Motor neuron (in vitro differentiated cells): ENCODE measurements around the gene RIBC2. TPM values are rescaled to one million over a fixed set of nuclear protein-coding genes. Genes with fewer than 3 reads are reported as not detected.
"Not testable (repeated sequence)": the region's sequence is repeated elsewhere in the genome, so short reads cannot be mapped to it uniquely, and the experiment has no call there.

Experiments used
- ATAC-seq, 8 experiments: fragments of 200-7000 bp; cut with Tn5 transposase; replicated peaks in 6 of 8; 2 replicates each; pipeline ENCODE4 v1.8.0; 2021; ENCODE audit warnings: mild to moderate bottlenecking in 8 of 8, moderate library complexity in 8 of 8
- H3K27ac ChIP-seq, 2 donors: fragments of 250-450 bp; sonication (Bioruptor Pico); 2 replicates each; pipeline ENCODE4 v1.9.0; 2021; ENCODE audit warnings: antibody characterized with exemption in 2 of 2, mild to moderate bottlenecking in 2 of 2, moderate library complexity in 1 of 2
- H3K4me1 ChIP-seq, 2 donors: fragments of 250-450 bp; sonication (Bioruptor Pico); replicated peaks in 1 of 2; 2 replicates each; pipeline ENCODE4 v1.6.1; 2021; ENCODE audit warnings: antibody characterized with exemption in 2 of 2, mild to moderate bottlenecking in 2 of 2, moderate library complexity in 1 of 2
- H3K4me3 ChIP-seq, 5 donors: fragments of 250-450 bp; sonication (Bioruptor Pico); 2 replicates each; pipeline ENCODE4 v1.9.0; 2021; ENCODE audit warnings: antibody characterized with exemption in 5 of 5, mild to moderate bottlenecking in 5 of 5, moderate library complexity in 4 of 5
- WGBS, 10 experiments: fragments of 450-650 bp; shearing (Covaris generic); methylation state at CpG; one replicate each; pipeline ENCODE4 v1.0.0; 2022; 5-methylcytosine and 5-hydroxymethylcytosine counted together
- in situ Hi-C, 9 experiments: fragments of 400-800 bp; cut with MboI; loops; one replicate each; pipeline ENCODE4 v1.15.0; 2021; ENCODE audit warnings: low sequenced_read_pairs in 9 of 9, low pct_unique_long_range_greater_than_20kb in 2 of 9; ENCODE audit not compliant: unreplicated experiment in 9 of 9
- total RNA-seq, 8 experiments: library from RNA; unstranded; fragments of 300-600 nt; gene quantifications; 2 replicates each; pipeline versions ENCODE4 v1.2.3 to v1.2.4, GENCODE V29; 2022

Gene RIBC2
- total RNA-seq, 8 experiments from 2014 or later, result 0.43 to 2.9 (median 0.92) TPM; not detected in 1

DNA sequence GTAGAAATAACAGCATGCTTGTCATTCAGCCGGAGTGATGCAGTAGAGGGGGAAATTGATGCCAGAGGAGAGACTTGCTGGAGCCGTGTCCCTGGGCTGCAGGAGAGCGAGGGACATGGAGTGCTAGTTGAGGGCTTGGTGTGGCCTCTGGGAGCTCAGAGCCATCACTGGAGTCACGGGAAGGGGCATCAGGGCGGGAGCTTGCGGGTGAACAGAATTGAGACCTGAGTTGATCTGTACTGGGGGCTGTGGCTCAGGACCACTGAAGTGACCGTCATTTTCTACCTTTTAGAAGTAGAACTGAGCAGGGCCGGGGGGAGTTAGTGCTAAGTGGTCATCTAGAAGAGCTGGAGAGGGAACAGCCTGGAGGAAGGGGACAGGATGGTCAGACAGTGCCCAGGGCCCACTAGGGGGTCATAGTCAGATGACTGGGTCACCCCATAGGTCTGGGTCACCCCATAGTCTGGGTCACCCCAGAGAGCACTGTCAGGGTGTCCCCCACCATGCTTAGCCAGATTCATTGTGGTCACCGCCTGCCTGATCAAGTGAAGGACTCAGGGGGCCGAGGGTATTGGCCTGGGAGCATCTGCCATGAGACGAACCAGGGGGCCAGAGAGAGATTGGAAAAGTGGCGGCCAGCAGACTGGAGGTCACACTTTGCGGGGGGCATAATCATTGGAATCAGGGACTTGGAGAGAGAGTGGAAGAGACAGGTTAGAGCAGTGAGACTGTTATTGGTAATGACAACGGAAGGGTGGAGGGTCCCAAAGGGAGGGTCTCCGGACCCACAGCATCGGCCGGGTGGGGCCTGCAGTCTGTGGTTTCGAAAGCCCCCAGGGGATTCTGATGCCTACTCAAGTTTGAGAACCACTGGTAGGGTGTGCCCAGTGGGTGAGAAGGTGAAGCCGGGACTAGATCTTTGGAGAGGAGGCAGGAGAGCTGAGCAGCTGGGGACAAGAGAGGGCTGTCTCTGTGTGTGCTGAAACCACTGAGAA lies 15.2 kb downstream of the RIBC2 start:
- in situ Hi-C loops, result loop anchor here in 4 of 9 experiments (25.0 kb wide), 2 partner anchors 134 to 166 kb away; no protein-coding TSS in a partner anchor
- Histone ChIP-seq H3K4me3 (no peak overlapping the region), H3K4me1 (no peaks in the 10 kb centered on the region), H3K27ac (no peak overlapping the region)
- WGBS, 10 experiments, result 30 to 100% (median 86%) methylated on average over 1 to 11 of the region's 19 CpGs; no CpG with 5 or more reads in 1 of the 10 experiments
- no peak for ATAC-seq

DNA sequence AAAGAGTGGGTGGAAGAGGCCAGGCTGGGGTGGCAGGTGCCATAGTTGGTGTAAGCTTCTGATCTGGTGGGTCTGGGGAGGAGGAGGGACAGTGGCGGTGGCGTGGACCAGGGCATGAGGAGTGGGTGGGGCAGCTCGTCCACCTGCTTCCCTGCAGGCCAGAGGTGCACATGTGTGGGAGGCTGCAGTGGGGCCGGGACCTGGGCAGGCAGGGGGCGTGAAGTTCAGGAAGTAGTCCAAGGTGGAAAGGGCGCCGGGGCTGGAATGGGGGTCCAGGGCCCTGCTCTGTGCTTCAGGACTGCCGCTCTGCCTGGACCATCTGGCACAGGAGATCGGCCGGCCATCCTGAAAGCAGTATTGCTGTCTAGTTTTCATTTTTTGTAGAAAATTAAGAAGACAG lies 15.9 kb downstream of the RIBC2 start:
- Histone ChIP-seq H3K4me3 (no peak overlapping the region), H3K4me1 (no peaks in the 10 kb centered on the region), H3K27ac (no peak overlapping the region)
- ATAC-seq, result no peak
- in situ Hi-C loops, result loop anchor here in 4 of 9 experiments (25.0 kb wide), 2 partner anchors 133 to 167 kb away; no protein-coding TSS in a partner anchor
- WGBS, 10 experiments, result 27 to 83% (median 73%) methylated on average over 1 to 3 of the region's 10 CpGs; no CpG with 5 or more reads in 7 of the 10 experiments

DNA sequence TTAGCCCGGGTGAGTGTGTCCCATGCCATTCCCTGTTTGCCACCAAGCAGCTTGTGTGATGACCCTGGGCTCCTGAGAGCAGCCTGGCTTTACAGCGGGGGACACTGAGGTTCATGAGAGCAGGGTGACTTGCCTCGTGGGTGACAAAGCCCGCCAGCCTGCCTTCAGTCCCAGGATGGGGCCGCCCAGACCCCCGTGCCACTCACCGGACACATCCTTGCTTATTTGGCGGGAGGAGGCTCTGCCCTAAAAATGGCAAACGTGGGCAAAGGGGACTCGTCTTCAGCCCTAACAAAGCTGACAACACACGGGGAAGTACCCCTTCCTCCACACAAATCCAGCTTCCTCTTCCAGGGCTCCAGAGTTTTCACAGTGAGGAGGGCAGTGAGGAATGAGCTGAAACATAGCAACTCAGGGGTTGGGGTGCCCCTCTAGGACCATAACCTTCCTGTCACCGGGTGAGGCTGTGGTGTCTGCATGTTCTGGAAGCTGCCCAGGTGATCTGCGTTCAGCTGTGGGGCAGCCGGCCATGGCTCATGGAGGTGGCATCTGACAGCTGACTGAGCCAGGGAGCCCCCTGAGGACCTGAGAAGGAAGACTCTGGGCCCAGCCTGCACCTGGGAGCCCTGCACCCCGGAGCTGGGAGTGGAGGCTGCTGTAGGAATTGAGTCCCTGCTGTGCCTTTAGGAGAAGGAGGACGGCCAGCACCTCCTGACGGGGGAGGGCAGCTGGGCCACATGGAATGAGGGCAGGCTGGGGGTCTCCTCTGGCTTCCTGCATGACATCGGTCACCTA lies 16.7 kb downstream of the RIBC2 start:
- 67 to 83% (median 80%) methylated on average over 1 to 11 of the region's 18 CpGs; no CpG with 5 or more reads in 4 of the 10 experiments for WGBS, 10 experiments

DNA sequence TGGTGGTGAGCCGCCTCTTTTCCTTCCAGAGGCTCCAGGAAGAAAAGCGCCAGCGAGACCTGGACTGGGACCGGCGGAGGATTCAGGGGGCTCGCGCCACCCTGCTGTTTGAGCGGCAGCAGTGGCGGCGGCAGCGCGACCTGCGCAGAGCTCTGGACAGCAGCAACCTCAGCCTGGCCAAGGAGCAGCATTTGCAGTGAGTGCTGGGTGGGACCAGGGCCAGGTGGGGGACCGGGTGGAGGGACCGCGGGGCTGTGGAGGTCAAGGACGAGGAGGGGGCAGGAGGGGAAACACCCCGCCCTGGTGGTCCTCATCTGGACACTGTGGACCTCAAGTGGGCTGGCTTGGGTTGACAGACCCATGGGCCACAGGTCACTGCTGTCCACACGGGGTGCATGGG lies 17.4 kb downstream of the RIBC2 start:
- Histone ChIP-seq H3K27ac (no peak overlapping the region), H3K4me3 (no peak overlapping the region), H3K4me1 (peaks cover 0 to 5% of the 10 kb centered on the region in 2 donors)
- ATAC-seq, result no peak
- WGBS, 10 experiments, result 73 to 100% methylated on average over 2 to 3 of the region's 19 CpGs; no CpG with 5 or more reads in 8 of the 10 experiments
- in situ Hi-C loops, result loop anchor here in 5 of 9 experiments (10.0 to 25.0 kb wide), 3 partner anchors 131 to 169 kb away; no protein-coding TSS in a partner anchor

More for the DNA sequence above, 16.7 kb downstream of the RIBC2 start:
- H3K27ac ChIP-seq, result no peak overlapping the region
- in situ Hi-C loops, result loop anchor here in 5 of 9 experiments (10.0 to 25.0 kb wide), 3 partner anchors 132 to 168 kb away; no protein-coding TSS in a partner anchor
- no peak for ATAC-seq
- peaks cover 0 to under 1% of the 10 kb centered on the region in 2 donors for H3K4me1 ChIP-seq
- H3K4me3 ChIP-seq, result no peak overlapping the region

DNA sequence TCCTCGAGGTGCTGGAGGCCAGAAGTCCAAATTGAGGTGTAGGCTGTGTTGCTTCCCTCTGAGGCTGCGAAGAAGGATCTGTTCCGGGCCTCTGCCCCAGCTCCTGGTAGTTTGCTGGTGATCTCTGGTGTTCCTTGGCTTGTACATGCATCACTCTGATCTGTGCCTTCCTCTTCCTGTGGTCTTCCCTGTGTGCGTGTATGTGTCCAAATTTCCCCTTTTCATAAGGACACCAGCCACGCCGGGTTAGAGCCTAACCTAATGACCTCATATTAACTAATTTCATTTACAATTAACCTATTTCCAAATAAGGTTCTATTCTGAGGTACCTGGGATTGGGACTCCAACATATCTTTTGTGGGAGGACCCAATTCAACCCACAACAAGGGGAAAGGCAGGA lies 21.5 kb downstream of the RIBC2 start:
- 20 to 100% (median 89%) methylated on average over 1 to 6 of the region's 6 CpGs; no CpG with 5 or more reads in 5 of the 10 experiments for WGBS, 10 experiments
- in situ Hi-C loops, result loop anchor here in 5 of 9 experiments (10.0 to 25.0 kb wide), 3 partner anchors 127 to 173 kb away; no protein-coding TSS in a partner anchor
- H3K27ac ChIP-seq, result no peak overlapping the region
- no peak for ATAC-seq
- H3K4me3 ChIP-seq, result no peak overlapping the region
- peaks cover 0 to 5% of the 10 kb centered on the region in 2 donors for H3K4me1 ChIP-seq

DNA sequence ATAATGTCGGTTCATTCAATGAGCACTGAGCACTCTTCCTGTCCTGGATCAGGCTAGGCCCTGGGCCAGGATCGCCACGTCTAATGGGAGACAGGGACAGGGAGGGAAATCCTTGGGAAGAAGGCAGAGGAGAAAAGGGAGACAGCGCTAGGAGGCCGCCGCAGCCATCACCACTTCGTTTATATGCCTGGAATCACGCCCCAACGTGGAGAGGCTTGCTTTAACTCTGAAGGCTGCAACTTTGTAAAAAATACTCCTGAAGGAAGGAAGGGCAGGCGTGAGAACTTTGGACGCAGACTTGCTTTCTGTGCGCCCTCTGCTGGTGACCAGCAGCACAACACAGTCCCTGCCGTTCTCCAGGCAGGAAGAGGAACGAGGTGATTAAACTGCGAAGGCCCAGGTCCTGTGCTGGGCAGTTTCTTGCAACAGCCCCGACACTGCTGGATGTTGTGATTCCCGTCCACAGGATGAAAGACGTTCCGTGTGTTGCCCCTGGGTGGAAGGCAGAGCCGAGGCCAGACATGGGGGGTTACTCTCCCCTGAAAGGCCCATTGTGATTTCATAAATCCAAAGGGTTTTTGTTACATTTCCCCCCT lies 22.1 kb downstream of the RIBC2 start:
- Histone ChIP-seq H3K4me1 (peaks cover 0 to 5% of the 10 kb centered on the region in 2 donors), H3K4me3 (no peak overlapping the region), H3K27ac (no peak overlapping the region)
- in situ Hi-C loops, result loop anchor here in 5 of 9 experiments (10.0 to 25.0 kb wide), 3 partner anchors 127 to 173 kb away; no protein-coding TSS in a partner anchor
- peak; percentile 94 to 99 (median 97) for ATAC-seq
- WGBS, 10 experiments, result 0 to 25% (median 4%) methylated on average over 1 to 7 of the region's 20 CpGs; no CpG with 5 or more reads in 4 of the 10 experiments

DNA sequence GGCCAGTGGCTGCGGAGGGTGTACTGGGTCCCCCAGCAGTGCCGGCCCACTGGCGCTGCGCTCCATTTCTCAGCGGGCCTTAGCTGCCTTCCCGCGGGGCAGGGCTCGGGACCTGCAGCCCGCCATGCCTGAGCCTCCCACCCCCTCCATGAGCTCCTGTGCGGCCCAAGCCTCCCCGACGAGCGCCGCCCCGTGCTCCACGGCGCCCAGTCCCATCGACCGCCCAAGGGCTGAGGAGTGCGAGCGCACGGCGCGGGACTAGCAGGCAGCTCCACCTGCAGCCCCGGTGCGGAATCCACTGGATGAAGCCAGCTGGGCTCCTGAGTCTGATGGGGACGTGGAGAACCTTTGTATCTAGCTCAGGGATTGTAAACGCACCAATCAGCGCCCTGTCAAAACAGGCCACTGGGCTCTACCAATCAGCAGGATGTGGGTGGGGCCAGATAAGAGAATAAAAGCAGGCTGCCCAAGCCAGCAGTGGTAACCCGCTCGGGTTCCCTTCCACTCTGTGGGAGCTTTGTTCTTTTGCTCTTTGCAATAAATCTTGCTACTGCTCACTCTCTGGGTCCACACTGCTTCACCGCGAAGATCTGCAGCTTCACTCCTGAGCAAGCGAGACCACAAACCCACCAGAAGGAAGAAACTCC lies 23.5 kb downstream of the RIBC2 start:
- 80 to 100% (median 96%) methylated on average over 1 to 3 of the region's 34 CpGs; no CpG with 5 or more reads in 6 of the 10 experiments for WGBS, 10 experiments
- not testable (repeated sequence) for ATAC-seq, H3K4me1 ChIP-seq, H3K4me3 ChIP-seq, H3K27ac ChIP-seq
- in situ Hi-C loops, result loop anchor here in 5 of 9 experiments (10.0 to 25.0 kb wide), 3 partner anchors 125 to 175 kb away; no protein-coding TSS in a partner anchor

DNA sequence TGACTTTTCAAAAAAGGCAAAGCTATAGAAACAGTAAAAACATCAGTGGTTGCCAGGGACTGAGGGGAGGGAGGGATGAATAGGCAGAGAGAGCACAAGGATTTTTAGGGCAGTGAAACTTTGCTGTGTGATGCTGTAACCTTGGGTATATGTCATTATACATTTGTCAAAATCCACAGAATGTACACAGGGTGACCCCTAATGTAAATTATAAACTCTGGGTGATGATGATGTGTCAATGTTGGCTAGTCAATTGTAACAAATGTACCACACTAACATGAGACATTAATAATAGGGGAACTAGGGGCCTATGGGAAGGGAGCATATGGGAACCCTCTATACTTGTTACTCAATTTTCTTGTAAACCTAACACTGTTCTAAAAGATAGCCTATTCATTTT lies 24.8 kb downstream of the RIBC2 start:
- H3K4me3 ChIP-seq, result no peak overlapping the region
- H3K27ac ChIP-seq, result no peak overlapping the region
- H3K4me1 ChIP-seq, result peaks cover 0 to 5% of the 10 kb centered on the region in 2 donors
- in situ Hi-C loops, result loop anchor here in 5 of 9 experiments (10.0 to 25.0 kb wide), 3 partner anchors 124 to 176 kb away; no protein-coding TSS in a partner anchor
- ATAC-seq, result no peak

DNA sequence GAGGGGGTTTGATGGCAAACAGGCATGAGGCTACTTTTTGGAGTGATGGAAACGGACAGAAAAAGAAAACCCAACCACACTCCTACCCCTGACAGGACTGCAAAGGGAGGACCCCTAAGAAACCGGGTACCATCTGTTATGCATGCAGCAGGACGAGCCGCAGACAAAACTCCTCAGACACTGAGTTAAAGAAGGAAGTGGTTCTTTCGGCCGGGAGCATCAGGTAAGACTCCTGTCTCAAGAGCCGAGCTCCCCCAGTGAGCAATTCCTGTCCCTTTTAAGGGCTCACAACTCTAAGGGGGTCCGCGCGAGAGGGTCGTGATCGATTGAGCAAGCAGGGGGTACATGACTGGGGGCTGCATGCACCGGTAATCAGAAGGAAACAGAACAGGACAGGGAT lies 27.2 kb downstream of the RIBC2 start:
- not testable (repeated sequence) for H3K27ac ChIP-seq, H3K4me3 ChIP-seq, H3K4me1 ChIP-seq, ATAC-seq
- in situ Hi-C loops, result loop anchor here in 5 of 9 experiments (10.0 to 25.0 kb wide), 3 partner anchors 114 to 178 kb away; no protein-coding TSS in a partner anchor
- WGBS, 10 experiments, result 23 to 100% (median 79%) methylated on average over 1 to 12 of the region's 13 CpGs; no CpG with 5 or more reads in 2 of the 10 experiments

DNA sequence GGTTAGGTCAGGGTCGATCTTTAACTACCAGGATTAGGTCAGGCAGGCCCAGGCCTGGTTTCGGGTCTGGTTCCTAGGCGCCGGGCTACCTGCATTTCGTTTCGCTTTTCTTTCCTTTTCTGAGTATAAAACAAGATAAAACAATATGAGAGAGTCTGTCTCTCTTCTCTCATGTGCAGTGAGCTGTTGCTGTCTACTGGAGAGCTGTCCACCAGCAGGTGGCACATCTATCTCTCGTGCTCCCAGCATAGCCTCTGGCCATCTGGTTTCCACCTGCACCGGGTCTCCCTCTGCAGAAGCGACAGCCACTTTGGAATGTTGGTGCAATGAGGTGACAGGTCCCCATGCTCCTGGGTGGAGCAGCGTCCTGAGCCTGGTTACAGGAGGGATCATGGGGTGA lies 27.6 kb downstream of the RIBC2 start:
- 3 to 57% (median 46%) methylated on average over 1 to 10 of the region's 10 CpGs; no CpG with 5 or more reads in 4 of the 10 experiments for WGBS, 10 experiments
- no peaks in the 10 kb centered on the region for H3K4me1 ChIP-seq
- no peak overlapping the region for H3K4me3 ChIP-seq
- no peak overlapping the region for H3K27ac ChIP-seq
- in situ Hi-C loops, result loop anchor here in 5 of 9 experiments (10.0 to 25.0 kb wide), 3 partner anchors 114 to 179 kb away; no protein-coding TSS in a partner anchor
- ATAC-seq, result peak; percentile 92 to 99 (median 97)

DNA sequence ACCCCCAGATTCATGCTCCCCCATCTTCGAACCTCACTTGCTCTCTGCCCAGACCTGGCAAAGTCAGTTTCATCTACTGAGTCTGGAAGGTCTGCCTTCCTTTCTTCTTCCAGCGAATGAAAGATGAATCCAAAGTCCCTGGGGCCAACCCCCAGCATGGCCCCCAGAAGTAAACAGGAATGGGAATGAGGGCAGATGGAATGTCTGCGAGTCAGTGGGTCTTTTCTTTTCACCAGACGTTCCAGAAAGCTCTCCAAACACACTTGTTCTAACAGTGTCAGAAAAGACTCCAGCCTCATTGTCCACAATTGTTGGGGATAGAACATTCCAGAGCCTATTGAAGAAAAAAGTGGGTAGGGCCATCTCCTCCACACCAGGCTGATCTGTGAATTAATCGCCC lies 28.6 kb downstream of the RIBC2 start:
- H3K4me1 ChIP-seq, result no peaks in the 10 kb centered on the region
- in situ Hi-C loops, result loop anchor here in 5 of 9 experiments (10.0 to 25.0 kb wide), 3 partner anchors 113 to 180 kb away; no protein-coding TSS in a partner anchor
- H3K27ac ChIP-seq, result no peak overlapping the region
- 42 to 66% methylated on average over 3 of the region's 5 CpGs; no CpG with 5 or more reads in 8 of the 10 experiments for WGBS, 10 experiments
- H3K4me3 ChIP-seq, result no peak overlapping the region
- peak in 4 of 8 experiments; percentile 20 to 74 (median 27) for ATAC-seq
